Fibroblast of pulmonary artery (primary cell): ENCODE results near the gene TPRX2.

ENCODE experiments used
- DNase-seq: peaks from one replicate; pipeline ENCODE4 v3.0.0-alpha.2; 2010; ENCODE audit warnings: low read depth
- H3K4me3 ChIP-seq: replicated peaks from 2 replicates; pipeline ENCODE4 v1.5.1; 2011; ENCODE audit warnings: low read depth, mild to moderate bottlenecking, control low read depth, low read length, moderate library complexity
- CTCF ChIP-seq: IDR thresholded peaks from 2 replicates; pipeline ENCODE4 v1.5.1; 2011; ENCODE audit warnings: mild to moderate bottlenecking, control low read depth, low read length, inconsistent platforms; ENCODE audit errors: missing control alignments

TPRX2 gene

GRCh38 chr19:47890865-47891621, 32.0 kb downstream of the TPRX2 start:
- no peak for DNase-seq
- H3K4me3 ChIP-seq = no peak overlapping the region
- TF ChIP-seq CTCF = no peak

GRCh38 chr19:47891622-47891922, 32.5 kb downstream of the TPRX2 start:
- no peak overlapping the region for H3K4me3 ChIP-seq
- no peak for TF ChIP-seq CTCF
- DNase-seq = no peak

- no peak for TF ChIP-seq CTCF
- DNase-seq = peak; percentile 18
- no peak overlapping the region for H3K4me3 ChIP-seq
These were observed 33.1 kb downstream of the TPRX2 start for GRCh38 chr19:47891923-47892666.

- H3K4me3 ChIP-seq = no peak overlapping the region
- DNase-seq = no peak
- TF ChIP-seq CTCF = no peak
These were observed 36.2 kb downstream of the TPRX2 start for GRCh38 chr19:47895165-47895782.

GRCh38 chr19:47896019-47896418, 37.0 kb downstream of the TPRX2 start:
- DNase-seq = no peak
- no peak overlapping the region for H3K4me3 ChIP-seq
- no peak for TF ChIP-seq CTCF

GRCh38 chr19:47896773-47897172, 37.7 kb downstream of the TPRX2 start:
- no peak for DNase-seq
- no peak overlapping the region for H3K4me3 ChIP-seq
- no peak for TF ChIP-seq CTCF

GRCh38 chr19:47897861-47898260, 38.8 kb downstream of the TPRX2 start:
- TF ChIP-seq CTCF = no peak
- no peak for DNase-seq
- H3K4me3 ChIP-seq = no peak overlapping the region
